Adrenal gland (tissue), 12 donors: ENCODE data around the gene IL1RAPL2. TPM values are rescaled to one million over a fixed set of nuclear protein-coding genes. Genes with fewer than 3 reads are reported as not detected.
"Not testable (repeated sequence)": the region's sequence is repeated elsewhere in the genome, so short reads cannot be mapped to it uniquely, and the experiment has no call there.

Source experiments
- DNase-seq, 7 donors: peaks; one replicate each; pipeline ENCODE4 v3.0.0-alpha.2; 2019 to 2020
- H3K27ac ChIP-seq, 5 donors: fragments of 200-600 bp; sonication (generic) in 4 of 5; 1 replicate in 3 of 5; 2 replicates in 2 of 5; pipeline versions ENCODE4 v1.5.1 to v1.8.0; 2016 to 2020; ENCODE audit warnings: mild to moderate bottlenecking in 1 of 5
- H3K27me3 ChIP-seq: fragments of 200-600 bp; 2 replicates; pipeline ENCODE4 v1.8.0; 2021
- H3K36me3 ChIP-seq, 2 donors: fragments of 200-600 bp; replicated peaks in 1 of 2; 1 replicate in 1 of 2; 2 replicates in 1 of 2; pipeline versions ENCODE4 v1.5.1 to v1.8.0; 2018 to 2022
- H3K4me1 ChIP-seq, 2 donors: fragments of 200-600 bp; replicated peaks in 1 of 2; 1 replicate in 1 of 2; 2 replicates in 1 of 2; pipeline versions ENCODE4 v1.5.1 to v1.8.0; 2018 to 2021
- H3K4me3 ChIP-seq, 4 donors: fragments of 200-600 bp; sonication (generic) in 3 of 4; one replicate each; pipeline ENCODE4 v1.5.1; 2016 to 2018
- H3K9me3 ChIP-seq, 3 donors: fragments of 200-600 bp; sonication (generic) in 1 of 3; replicated peaks in 1 of 3; 1 replicate in 2 of 3; 2 replicates in 1 of 3; pipeline versions ENCODE4 v1.5.1 to v1.8.0; 2016 to 2021
- CTCF ChIP-seq, 6 experiments: fragments of 450-650 bp in 4 of 6; fragments of 200-600 bp in 2 of 6; sonication (generic) in 1 of 6; IDR thresholded peaks; 1 replicate in 5 of 6; 2 replicates in 1 of 6; pipeline versions ENCODE4 v1.5.1 to v1.8.0; 2016 to 2021; ENCODE audit warnings: antibody characterized with exemption in 6 of 6, mild to moderate bottlenecking in 2 of 6, moderate library complexity in 1 of 6
- POLR2A ChIP-seq, 2 donors: fragments of 450-650 bp; IDR thresholded peaks; one replicate each; pipeline ENCODE4 v1.6.1; 2017; ENCODE audit warnings: antibody characterized with exemption in 2 of 2, mild to moderate bottlenecking in 2 of 2, moderate library complexity in 1 of 2
- WGBS, 4 donors: extraction: QIAGEN DNeasy Blood & Tissue Kit in 2 of 4; methylation state at CpG; one replicate each; pipeline versions ENCODE4 v1.1.5 to v1.1.7; 2013 to 2017; 5-methylcytosine and 5-hydroxymethylcytosine counted together
- intact Hi-C, 2 donors: fragments of 100-400 bp; cut with DNase I; formaldehyde crosslinking; loops; one replicate each; pipeline versions ENCODE4 v1.14.1 to v1.15.0; 2022 to 2023
- polyA plus RNA-seq, 3 donors: library from polyadenylated mRNA; stranded (reverse); fragments of 200-250 nt in 2 of 3; fragments of 350-450 nt in 1 of 3; fragmentation: Illumina TruSeq in 1 of 3; extraction: RNeasy Lipid Tissue Mini Kit (QIAGEN cat#74804) in 1 of 3; gene quantifications; one replicate each; pipeline ENCODE4 v1.2.3, GENCODE V29; 2013 to 2014
- total RNA-seq, 9 donors: library from RNA; depleted of rRNA in 4 of 9; stranded (reverse); fragments of >200 nt in 4 of 9; fragments of 120-200 nt in 1 of 9; fragmentation: NEBNext Ultra II Directional in 1 of 9; extraction: Animal tissue kit (Norgen Biotek cat#: 25700) in 1 of 9; gene quantifications; one replicate each; pipeline versions ENCODE4 v1.1.0 to v1.2.4, GENCODE V29; 2013 to 2023
- donor health status: healthy with polysubstance abuse.
- donor health status: Bipolar disorder and iron deficiency.
- donor health status: DM: yes; HTN: yes; CAD: no.
- donor health status: DM: no; HTN: no; CAD: no.
- donor health status: DM: no; HTN: no; CAD: no.
- donor health status: DM: yes; HTN: yes; CAD: no.

IL1RAPL2 gene
- total and polyA plus RNA-seq, 12 donors: 0.27 to 8.4 (median 0.64) TPM; not detected in 5

GRCh38 chrX:104665691-104666090 is 99.7 kb downstream of the IL1RAPL2 start:
- H3K4me3 ChIP-seq: no peak overlapping the region
- TF ChIP-seq CTCF (IDR thresholded peaks at IDR 0.05): no peak
- no peak for TF ChIP-seq POLR2A (IDR thresholded peaks at IDR 0.05)
- intact Hi-C loops: loop anchor here in 1 of 2 donors (5.0 kb wide), 1 partner anchor 257 kb away; no protein-coding TSS in a partner anchor
- 58 to 76% (median 73%) methylated on average over 1 of the region's 1 CpG for WGBS, 4 donors
- H3K9me3 ChIP-seq: no peaks in the 10 kb centered on the region
- no peaks in the 10 kb centered on the region for H3K27me3 ChIP-seq
- no peaks in the 10 kb centered on the region for H3K36me3 ChIP-seq
- DNase-seq: no peak
- H3K27ac ChIP-seq: no peak overlapping the region
- H3K4me1 ChIP-seq: no peaks in the 10 kb centered on the region

- Histone ChIP-seq H3K4me3 (no peak overlapping the region), H3K27me3 (no peaks in the 10 kb centered on the region), H3K4me1 (no peaks in the 10 kb centered on the region), H3K27ac (no peak overlapping the region), H3K9me3 (no peaks in the 10 kb centered on the region), H3K36me3 (no peaks in the 10 kb centered on the region)
- DNase-seq: peak in 1 of 7 donors; percentile 21
- WGBS, 4 donors: 2 to 6% (median 5%) methylated on average over 3 of the region's 3 CpGs
- no peak for TF ChIP-seq POLR2A (IDR thresholded peaks at IDR 0.05)
- peak in 2 of 6 experiments; percentile 29 for TF ChIP-seq CTCF (IDR thresholded peaks at IDR 0.05)
- intact Hi-C loops: loop anchor here in 1 of 2 donors (5.0 kb wide), 1 partner anchor 254 kb away; no protein-coding TSS in a partner anchor
Observed at GRCh38 chrX:104668550-104668949, 102.6 kb downstream of the IL1RAPL2 start.

GRCh38 chrX:104669063-104669462 is 103.1 kb downstream of the IL1RAPL2 start:
- 50 to 59% (median 54%) methylated on average over 4 of the region's 4 CpGs for WGBS, 4 donors
- H3K4me3 ChIP-seq: no peak overlapping the region
- intact Hi-C loops: loop anchor here in 1 of 2 donors (5.0 kb wide), 1 partner anchor 253 kb away; no protein-coding TSS in a partner anchor
- no peak overlapping the region for H3K27ac ChIP-seq
- H3K27me3 ChIP-seq: no peaks in the 10 kb centered on the region
- DNase-seq: no peak
- no peaks in the 10 kb centered on the region for H3K4me1 ChIP-seq
- no peaks in the 10 kb centered on the region for H3K36me3 ChIP-seq
- no peaks in the 10 kb centered on the region for H3K9me3 ChIP-seq
- no peak for TF ChIP-seq POLR2A (IDR thresholded peaks at IDR 0.05)
- TF ChIP-seq CTCF (IDR thresholded peaks at IDR 0.05): no peak

- Histone ChIP-seq H3K36me3 (no peaks in the 10 kb centered on the region), H3K9me3 (no peaks in the 10 kb centered on the region), H3K27ac (no peak overlapping the region), H3K4me3 (no peak overlapping the region), H3K27me3 (no peaks in the 10 kb centered on the region), H3K4me1 (no peaks in the 10 kb centered on the region)
- TF ChIP-seq CTCF (IDR thresholded peaks at IDR 0.05) (no peak), POLR2A (IDR thresholded peaks at IDR 0.05) (no peak)
- no peak for DNase-seq
- intact Hi-C loops: no loop called here
- WGBS, 4 donors: 67 to 84% (median 74%) methylated on average over 3 to 4 of the region's 4 CpGs
Observed at GRCh38 chrX:104670051-104670450, 104.1 kb downstream of the IL1RAPL2 start.

- H3K36me3 ChIP-seq, H3K27me3 ChIP-seq, H3K4me3 ChIP-seq, DNase-seq, intact Hi-C loops, H3K4me1 ChIP-seq, H3K9me3 ChIP-seq, H3K27ac ChIP-seq: not testable (repeated sequence)
- 63 to 93% (median 88%) methylated on average over 11 to 18 of the region's 18 CpGs for WGBS, 4 donors
Observed at GRCh38 chrX:104677517-104677916, 111.5 kb downstream of the IL1RAPL2 start.
